ENCODE measurements around the gene NCAM2. TPM values are rescaled to one million over a fixed set of nuclear protein-coding genes. Genes with fewer than 3 reads are reported as not detected.

NCAM2 gene
- total and polyA plus RNA-seq, 8 donors = 0.06 to 11.0 (median 0.58) TPM; not detected in 1

- no peak for DNase-seq
- no peak for TF ChIP-seq POLR2AphosphoS5 (IDR thresholded peaks at IDR 0.05)
- no peak for TF ChIP-seq EP300 (IDR thresholded peaks at IDR 0.05)
- TF ChIP-seq, protein P1, sequence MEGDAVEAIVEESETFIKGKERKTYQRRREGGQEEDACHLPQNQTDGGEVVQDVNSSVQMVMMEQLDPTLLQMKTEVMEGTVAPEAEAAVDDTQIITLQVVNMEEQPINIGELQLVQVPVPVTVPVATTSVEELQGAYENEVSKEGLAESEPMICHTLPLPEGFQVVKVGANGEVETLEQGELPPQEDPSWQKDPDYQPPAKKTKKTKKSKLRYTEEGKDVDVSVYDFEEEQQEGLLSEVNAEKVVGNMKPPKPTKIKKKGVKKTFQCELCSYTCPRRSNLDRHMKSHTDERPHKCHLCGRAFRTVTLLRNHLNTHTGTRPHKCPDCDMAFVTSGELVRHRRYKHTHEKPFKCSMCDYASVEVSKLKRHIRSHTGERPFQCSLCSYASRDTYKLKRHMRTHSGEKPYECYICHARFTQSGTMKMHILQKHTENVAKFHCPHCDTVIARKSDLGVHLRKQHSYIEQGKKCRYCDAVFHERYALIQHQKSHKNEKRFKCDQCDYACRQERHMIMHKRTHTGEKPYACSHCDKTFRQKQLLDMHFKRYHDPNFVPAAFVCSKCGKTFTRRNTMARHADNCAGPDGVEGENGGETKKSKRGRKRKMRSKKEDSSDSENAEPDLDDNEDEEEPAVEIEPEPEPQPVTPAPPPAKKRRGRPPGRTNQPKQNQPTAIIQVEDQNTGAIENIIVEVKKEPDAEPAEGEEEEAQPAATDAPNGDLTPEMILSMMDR (IDR thresholded peaks at IDR 0.05) = no peak
- TF ChIP-seq POLR2A (IDR thresholded peaks at IDR 0.05) = no peak
- WGBS, 5 donors = 33 to 61% (median 39%) methylated on average over 2 of the region's 2 CpGs
- Histone ChIP-seq H3K27ac (no peak overlapping the region), H3K9me3 (no peaks in the 10 kb centered on the region), H3K27me3 (no peaks in the 10 kb centered on the region), H3K4me1 (no peaks in the 10 kb centered on the region), H3K36me3 (no peaks in the 10 kb centered on the region), H3K4me3 (no peak overlapping the region)
- intact Hi-C loops (cut with DNase I; ENCODE audit: low total_unique reads) = no loop called here
Observed at GRCh38 chr21:21210552-21210951, 212.3 kb downstream of the NCAM2 start.

DNA sequence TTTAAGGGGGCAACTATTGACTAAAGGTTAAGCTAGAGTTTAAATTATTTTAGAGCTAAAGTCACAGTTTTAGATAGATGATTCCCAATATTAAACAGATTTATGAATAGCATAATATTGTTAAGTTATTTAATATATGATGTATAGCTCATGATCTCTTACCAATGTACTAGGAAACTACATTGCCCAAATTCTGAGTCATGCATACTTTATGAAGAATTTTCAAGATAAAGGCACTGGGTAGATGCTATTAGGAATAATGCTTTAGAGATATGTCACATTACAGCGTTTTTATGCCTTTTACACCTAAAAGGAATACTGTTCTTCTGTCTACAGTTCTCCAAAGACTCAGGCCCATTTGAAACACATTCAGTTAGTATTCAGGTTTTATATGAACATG, 215.1 kb downstream of the NCAM2 start:
- intact Hi-C loops (cut with DNase I; ENCODE audit: low total_unique reads) = no loop called here
- Histone ChIP-seq H3K27ac (no peak overlapping the region), H3K4me1 (no peaks in the 10 kb centered on the region), H3K4me3 (no peak overlapping the region), H3K9me3 (no peaks in the 10 kb centered on the region), H3K36me3 (no peaks in the 10 kb centered on the region), H3K27me3 (no peaks in the 10 kb centered on the region)
- WGBS, 5 donors = 39 to 63% (median 48%) methylated on average over 1 of the region's 1 CpG
- TF ChIP-seq EP300 (IDR thresholded peaks at IDR 0.05) (no peak), POLR2A (IDR thresholded peaks at IDR 0.05) (no peak), POLR2AphosphoS5 (IDR thresholded peaks at IDR 0.05) (no peak)
- TF ChIP-seq, protein P1 (IDR thresholded peaks at IDR 0.05) = no peak
- no peak for DNase-seq

DNA sequence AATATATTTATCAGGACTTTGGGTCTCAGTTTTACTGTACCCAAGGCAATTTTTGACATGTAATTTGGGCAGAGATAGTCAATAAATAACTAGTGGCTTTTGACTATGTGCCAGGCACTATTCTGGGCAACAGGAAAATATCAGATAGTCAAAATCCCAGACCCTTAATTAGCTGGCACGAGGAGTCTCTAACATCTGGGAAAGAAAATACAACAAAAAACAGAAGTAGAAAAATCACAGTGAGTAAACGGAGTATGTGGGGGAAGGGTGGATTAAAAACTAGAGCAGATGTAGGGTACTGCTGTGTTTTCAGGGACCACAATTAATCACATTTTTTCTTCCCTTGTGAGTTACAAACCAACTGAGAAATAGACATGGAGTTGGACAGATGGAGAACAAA, 217.8 kb downstream of the NCAM2 start:
- Histone ChIP-seq H3K27me3 (no peaks in the 10 kb centered on the region), H3K27ac (no peak overlapping the region), H3K9me3 (no peaks in the 10 kb centered on the region), H3K36me3 (no peaks in the 10 kb centered on the region), H3K4me3 (no peak overlapping the region), H3K4me1 (no peaks in the 10 kb centered on the region)
- DNase-seq = no peak
- intact Hi-C loops (cut with DNase I; ENCODE audit: low total_unique reads) = no loop called here
- TF ChIP-seq POLR2AphosphoS5 (IDR thresholded peaks at IDR 0.05) (no peak), POLR2A (IDR thresholded peaks at IDR 0.05) (no peak), EP300 (IDR thresholded peaks at IDR 0.05) (no peak)
- TF ChIP-seq, protein P1 (IDR thresholded peaks at IDR 0.05) = no peak
- 48 to 53% (median 52%) methylated on average over 2 of the region's 2 CpGs for WGBS, 5 donors

DNA sequence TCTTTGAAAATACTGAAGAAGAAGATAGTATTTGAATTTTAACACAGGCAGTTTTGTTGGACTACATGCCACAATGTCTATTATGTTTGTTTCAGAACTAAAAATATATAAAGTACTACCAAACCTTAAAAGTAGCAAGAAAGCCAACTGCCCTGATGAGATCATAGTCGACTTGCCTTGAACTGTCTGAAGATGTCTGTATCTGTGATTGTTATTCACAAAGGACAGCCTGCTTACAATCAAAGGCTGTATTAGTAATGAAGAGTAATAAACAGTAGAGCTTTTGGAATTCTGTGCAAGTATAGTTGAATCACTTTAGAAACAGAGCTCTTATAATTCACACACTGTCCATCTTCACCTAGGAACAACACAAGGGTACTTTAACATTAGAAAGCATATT, 228.3 kb downstream of the NCAM2 start:
- no peak for DNase-seq
- no peak for TF ChIP-seq EP300 (IDR thresholded peaks at IDR 0.05)
- TF ChIP-seq POLR2AphosphoS5 (IDR thresholded peaks at IDR 0.05) = no peak
- TF ChIP-seq, protein P1 (IDR thresholded peaks at IDR 0.05) = no peak
- no peak for TF ChIP-seq POLR2A (IDR thresholded peaks at IDR 0.05)
- H3K36me3 ChIP-seq = no peaks in the 10 kb centered on the region
- no peaks in the 10 kb centered on the region for H3K4me1 ChIP-seq
- H3K9me3 ChIP-seq = peaks cover 0 to 9% (median 2%) of the 10 kb centered on the region in 4 donors
- intact Hi-C loops (cut with DNase I; ENCODE audit: low total_unique reads) = no loop called here
- 52 to 74% (median 61%) methylated on average over 1 of the region's 1 CpG for WGBS, 5 donors
- no peak overlapping the region for H3K27ac ChIP-seq
- H3K27me3 ChIP-seq = no peaks in the 10 kb centered on the region
- H3K4me3 ChIP-seq = no peak overlapping the region
